ENCODE data around the gene DIS3L.

- no peak for TF ChIP-seq SNAI2 (CRISPR knock-in tag; IDR thresholded peaks at IDR 0.05)
- no peak for TF ChIP-seq RARB (CRISPR knock-in tag; IDR thresholded peaks at IDR 0.05)
- TF ChIP-seq ARNTL (CRISPR knock-in tag; IDR thresholded peaks at IDR 0.05; ENCODE audit: borderline replicate concordance, low read depth), result no peak
Observed at GRCh38 chr15:66291816-66292570, 1.4 kb upstream of the DIS3L start.

All from SK-N-SH treated with all-trans-retinoic acid at 6 μM for 48 hours (cell line).